Astrocyte (in vitro differentiated cells and primary cell): ENCODE data around the gene KCNMA1.

Experiments
- CTCF ChIP-seq: IDR thresholded peaks from 2 replicates; pipeline ENCODE4 v1.5.1; 2011; ENCODE audit warnings: low read depth, mild to moderate bottlenecking, inconsistent platforms, low read length, moderate library complexity; ENCODE audit not compliant: insufficient read depth
- EZH2 ChIP-seq: IDR thresholded peaks from 2 replicates; pipeline ENCODE4 v1.6.1; 2012; ENCODE audit warnings: mild to moderate bottlenecking, low read length, inconsistent platforms; ENCODE audit not compliant: insufficient read depth

GRCh38 chr10:76868098-76868977 lies 769.3 kb downstream of the KCNMA1 start:
- no peak for TF ChIP-seq CTCF
- TF ChIP-seq EZH2, result no peak
